Endothelial cell (in vitro differentiated cells): ENCODE measurements around the gene SMIM35. TPM values are rescaled to one million over a fixed set of nuclear protein-coding genes. Genes with fewer than 3 reads are reported as not detected.

Experiments
- DNase-seq: peaks from one replicate; pipeline ENCODE4 v3.0.0; 2021; ENCODE audit warnings: low spot score
- H3K27ac Mint-ChIP-seq: one replicate; pipeline ENCODE4 v1.8.0; 2021; ENCODE audit warnings: mixed read lengths, inconsistent platforms; ENCODE audit not compliant: unreplicated experiment
- H3K27me3 Mint-ChIP-seq: one replicate; pipeline ENCODE4 v1.8.0; 2021; ENCODE audit warnings: mild to moderate bottlenecking, moderate library complexity, mixed read lengths, inconsistent platforms; ENCODE audit not compliant: unreplicated experiment
- H3K36me3 Mint-ChIP-seq: one replicate; pipeline ENCODE4 v1.8.0; 2021; ENCODE audit warnings: mild to moderate bottlenecking, low read depth, mixed read lengths, inconsistent platforms; ENCODE audit not compliant: unreplicated experiment
- H3K4me1 Mint-ChIP-seq: one replicate; pipeline ENCODE4 v1.8.0; 2021; ENCODE audit warnings: mild to moderate bottlenecking, mixed read lengths, inconsistent platforms; ENCODE audit not compliant: unreplicated experiment
- H3K4me3 Mint-ChIP-seq: one replicate; pipeline ENCODE4 v1.8.0; 2021; ENCODE audit warnings: mild to moderate bottlenecking, mixed read lengths, inconsistent platforms; ENCODE audit not compliant: unreplicated experiment
- H3K9me3 Mint-ChIP-seq: one replicate; pipeline ENCODE4 v1.8.0; 2021; ENCODE audit warnings: mixed read lengths, inconsistent platforms; ENCODE audit not compliant: unreplicated experiment
- CTCF ChIP-seq: fragments of 200-600 bp; sonication (generic); IDR thresholded peaks from one replicate; pipeline ENCODE4 v1.5.0; 2021; ENCODE audit warnings: antibody characterized with exemption; ENCODE audit not compliant: unreplicated experiment
- total RNA-seq: library from RNA; stranded (reverse); fragmentation: NEBNext Ultra II Directional; extraction: Animal tissue kit (Norgen Biotek cat#: 25700); gene quantifications from one replicate; pipeline ENCODE4 v1.2.1, GENCODE V29; 2021; ENCODE audit not compliant: unreplicated experiment

Gene SMIM35
- total RNA-seq, 1 donor from 2014 or later: not detected

DNA sequence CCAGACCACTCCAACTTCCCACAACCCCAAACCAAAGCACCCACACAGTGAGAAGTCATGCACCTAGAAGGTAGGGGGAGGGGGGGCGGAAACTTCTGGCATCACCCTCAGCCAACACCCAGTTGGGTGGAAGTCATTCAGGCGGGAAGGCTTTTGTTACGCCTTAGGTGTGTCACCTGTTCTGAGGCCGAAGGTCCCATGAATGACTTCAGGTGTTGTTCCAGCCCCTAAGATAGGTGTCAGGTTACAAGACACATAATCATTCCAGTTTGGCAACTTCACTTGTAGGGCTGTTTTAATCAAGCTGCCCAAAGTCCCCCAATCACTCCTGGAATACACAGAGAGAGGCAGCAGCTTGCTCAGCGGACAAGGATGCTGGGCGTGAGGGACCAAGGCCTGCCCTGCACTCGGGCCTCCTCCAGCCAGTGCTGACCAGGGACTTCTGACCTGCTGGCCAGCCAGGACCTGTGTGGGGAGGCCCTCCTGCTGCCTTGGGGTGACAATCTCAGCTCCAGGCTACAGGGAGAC, 9.9 kb downstream of the SMIM35 start, which contains the start of gene TMPRSS4:
TSS of gene TMPRSS4 (plus strand) at position 325 of the 528 bp plus-strand sequence. CDS start 225 bp downstream, outside the sequence.
- no peak for TF ChIP-seq CTCF
- H3K4me3 Mint-ChIP-seq: no peak within 1 kb of the TSS
- no peak within 1 kb of the TSS for H3K27ac Mint-ChIP-seq
- no peaks in the 10 kb centered on the region for H3K9me3 Mint-ChIP-seq
- no peak for DNase-seq
- H3K27me3 Mint-ChIP-seq: peaks cover 5% of the 10 kb centered on the region
- peaks cover 32% of the 10 kb centered on the region for H3K4me1 Mint-ChIP-seq
- H3K36me3 Mint-ChIP-seq: no peaks in the 10 kb centered on the region

GRCh38 chr11:118074785-118075184, 12.0 kb downstream of the SMIM35 start:
- TF ChIP-seq CTCF: no peak
- H3K27me3 Mint-ChIP-seq: peaks cover 5% of the 10 kb centered on the region
- peaks cover 31% of the 10 kb centered on the region for H3K4me1 Mint-ChIP-seq
- H3K36me3 Mint-ChIP-seq: no peaks in the 10 kb centered on the region
- no peaks in the 10 kb centered on the region for H3K9me3 Mint-ChIP-seq
- no peak overlapping the region for H3K4me3 Mint-ChIP-seq
- DNase-seq: no peak
- H3K27ac Mint-ChIP-seq: no peak overlapping the region

- Mint-ChIP-seq H3K9me3 (no peaks in the 10 kb centered on the region), H3K4me1 (peaks cover 31% of the 10 kb centered on the region), H3K4me3 (no peak overlapping the region), H3K27ac (no peak overlapping the region), H3K27me3 (peaks cover 4% of the 10 kb centered on the region), H3K36me3 (no peaks in the 10 kb centered on the region)
- DNase-seq: no peak
- no peak for TF ChIP-seq CTCF
These were observed 12.6 kb downstream of the SMIM35 start for GRCh38 chr11:118074091-118074685.

- Mint-ChIP-seq H3K36me3 (no peaks in the 10 kb centered on the region), H3K27me3 (peaks cover 3% of the 10 kb centered on the region), H3K9me3 (no peaks in the 10 kb centered on the region), H3K4me1 (peaks cover 29% of the 10 kb centered on the region), H3K4me3 (no peak overlapping the region), H3K27ac (no peak overlapping the region)
- DNase-seq: no peak
- TF ChIP-seq CTCF: no peak
These were observed 13.2 kb downstream of the SMIM35 start for GRCh38 chr11:118073554-118073953.

DNA sequence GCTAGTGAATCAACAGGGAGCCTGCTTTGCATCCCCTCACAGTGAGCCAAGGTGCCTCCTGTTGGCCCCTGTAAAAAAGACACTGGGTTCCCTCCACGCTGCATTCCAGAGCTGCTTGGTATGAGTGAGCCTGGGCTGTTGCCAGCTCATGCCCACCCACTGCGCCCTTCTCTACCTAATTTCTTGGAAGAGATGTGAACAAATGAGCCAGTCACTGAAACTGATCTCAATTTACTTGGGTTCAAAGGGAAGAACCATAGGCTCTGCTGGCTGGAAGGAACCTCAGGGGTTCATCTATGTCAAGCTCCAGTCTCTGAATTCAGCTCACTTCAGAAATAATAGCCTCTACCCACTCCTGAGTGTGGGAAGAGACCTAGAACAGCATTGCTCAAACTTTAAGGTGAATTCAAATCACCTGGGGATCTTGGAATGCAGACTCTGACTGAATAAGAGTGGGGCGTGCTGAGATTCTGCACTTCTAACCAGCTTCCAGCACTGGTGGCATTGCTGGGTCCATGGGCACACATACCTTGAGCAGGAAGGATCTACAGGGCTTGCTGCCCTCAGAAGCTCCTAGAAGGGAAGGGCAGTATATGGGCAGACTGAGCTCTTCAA, 15.2 kb downstream of the SMIM35 start:
- Mint-ChIP-seq H3K4me1 (peaks cover 23% of the 10 kb centered on the region), H3K27ac (no peak overlapping the region), H3K4me3 (no peak overlapping the region), H3K36me3 (no peaks in the 10 kb centered on the region), H3K9me3 (no peaks in the 10 kb centered on the region), H3K27me3 (peaks cover 2% of the 10 kb centered on the region)
- no peak for DNase-seq
- TF ChIP-seq CTCF: no peak
